Measurements from ENCODE around the gene CHST14. TPM values are rescaled to one million over a fixed set of nuclear protein-coding genes. Genes with fewer than 3 reads are reported as not detected.
"Not testable (repeated sequence)": the region's sequence is repeated elsewhere in the genome, so short reads cannot be mapped to it uniquely, and the experiment has no call there.

CHST14 gene
- total RNA-seq, 1 experiment from 2014 or later: 14.3 TPM

DNA sequence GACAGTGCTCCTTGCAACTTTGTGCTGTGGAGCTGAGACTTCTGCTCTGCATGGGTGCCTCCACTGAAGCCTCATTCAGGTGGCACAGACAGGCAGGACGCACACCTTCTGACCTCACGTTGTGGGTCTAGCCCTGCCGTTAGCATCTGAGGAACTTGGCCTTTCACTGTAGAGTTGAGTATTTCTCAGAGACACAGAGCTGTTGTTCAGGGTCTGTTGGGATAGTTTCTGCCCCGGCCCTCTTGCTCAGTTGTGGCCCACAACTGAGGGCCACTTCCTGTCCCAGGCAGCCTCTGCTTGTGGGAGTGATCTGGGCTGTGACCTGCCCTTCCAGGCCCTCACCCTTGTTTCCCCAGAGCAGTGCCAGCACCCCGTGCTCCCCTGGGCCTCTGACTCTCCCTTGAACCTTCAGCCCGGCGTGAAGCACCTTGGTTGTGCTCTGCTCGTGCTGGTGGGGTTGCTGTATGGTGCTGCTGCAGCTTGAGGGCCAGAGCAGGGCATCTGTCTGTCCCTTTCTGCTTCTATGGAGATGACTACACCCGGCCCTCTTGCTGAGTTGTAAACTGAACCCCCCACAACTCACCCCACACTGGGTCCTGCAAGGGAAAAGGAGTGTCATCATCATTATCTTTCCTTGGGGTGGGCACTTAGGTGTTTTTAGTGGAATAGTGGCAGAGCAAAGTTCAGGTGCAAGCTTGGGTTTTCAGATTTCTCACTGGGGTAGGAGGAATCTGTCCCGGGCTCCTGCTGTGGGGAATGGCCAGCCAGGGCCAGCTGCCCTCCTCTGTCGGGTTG, 18.3 kb upstream of the CHST14 start:
- BruUV-seq (replicated peaks): no TSS peak

GRCh38 chr15:40453941-40454340, 16.8 kb upstream of the CHST14 start:
- H3K27me3 ChIP-seq (replicated peaks; ENCODE audit: insufficient read depth, low read depth, low read length, poor library complexity); H3K4me3 ChIP-seq (ENCODE audit: low read depth, low read length, poor library complexity, severe bottlenecking); H3K36me3 ChIP-seq (ENCODE audit: insufficient read depth, low read length, poor library complexity, severe bottlenecking); CTCF ChIA-PET; intact Hi-C loops (cut with micrococcal nuclease; ENCODE audit: unreplicated experiment); H3K27ac ChIP-seq (ENCODE audit: low read depth, low read length, poor library complexity, severe bottlenecking); H3K9me3 ChIP-seq (ENCODE audit: low read depth, low read length, poor library complexity, severe bottlenecking); POLR2A ChIA-PET (ENCODE audit: low non-redundant PET); DNase-seq (ENCODE audit: low spot score); BruUV-seq (replicated peaks): not testable (repeated sequence)
- H3K4me1 ChIP-seq (ENCODE audit: insufficient read depth, low read length, poor library complexity, severe bottlenecking): peaks cover 12% of the 10 kb centered on the region

More for the DNA sequence above, 18.3 kb upstream of the CHST14 start:
- ChIA-PET CTCF (no interaction called here), POLR2A (ENCODE audit: low non-redundant PET) (no interaction called here)
- TF ChIP-seq CTCF (conservative IDR thresholded peaks at IDR 0.05; ENCODE audit: low read depth, low read length) (no peak), EZH2 (IDR thresholded peaks at IDR 0.05; ENCODE audit: borderline replicate concordance, low read depth, low read length, poor library complexity, severe bottlenecking) (no peak)
- Histone ChIP-seq H3K4me1 (ENCODE audit: insufficient read depth, low read length, poor library complexity, severe bottlenecking) (peaks cover 12% of the 10 kb centered on the region), H3K4me3 (ENCODE audit: low read depth, low read length, poor library complexity, severe bottlenecking) (no peak overlapping the region), H3K27me3 (replicated peaks; ENCODE audit: insufficient read depth, low read depth, low read length, poor library complexity) (no peaks in the 10 kb centered on the region), H3K36me3 (ENCODE audit: insufficient read depth, low read length, poor library complexity, severe bottlenecking) (no peaks in the 10 kb centered on the region), H3K9me3 (ENCODE audit: low read depth, low read length, poor library complexity, severe bottlenecking) (no peaks in the 10 kb centered on the region), H3K27ac (ENCODE audit: low read depth, low read length, poor library complexity, severe bottlenecking) (no peak overlapping the region)
- intact Hi-C loops (cut with micrococcal nuclease; ENCODE audit: unreplicated experiment): no loop called here
- DNase-seq (ENCODE audit: low spot score): no peak

GRCh38 chr15:40454904-40455391, 15.8 kb upstream of the CHST14 start:
- no TSS peak for BruUV-seq (replicated peaks)
- ChIA-PET CTCF (no interaction called here), POLR2A (ENCODE audit: low non-redundant PET) (no interaction called here)
- H3K36me3 ChIP-seq (ENCODE audit: insufficient read depth, low read length, poor library complexity, severe bottlenecking): peaks cover 3% of the 10 kb centered on the region
- DNase-seq (ENCODE audit: low spot score): no peak
- TF ChIP-seq CTCF (conservative IDR thresholded peaks at IDR 0.05; ENCODE audit: low read depth, low read length) (no peak), EZH2 (IDR thresholded peaks at IDR 0.05; ENCODE audit: borderline replicate concordance, low read depth, low read length, poor library complexity, severe bottlenecking) (no peak)
- peak overlapping the region; percentile 37 for H3K27ac ChIP-seq (ENCODE audit: low read depth, low read length, poor library complexity, severe bottlenecking)
- H3K4me3 ChIP-seq (ENCODE audit: low read depth, low read length, poor library complexity, severe bottlenecking): no peak overlapping the region
- peaks cover 12% of the 10 kb centered on the region for H3K4me1 ChIP-seq (ENCODE audit: insufficient read depth, low read length, poor library complexity, severe bottlenecking)
- H3K27me3 ChIP-seq (replicated peaks; ENCODE audit: insufficient read depth, low read depth, low read length, poor library complexity): no peaks in the 10 kb centered on the region
- H3K9me3 ChIP-seq (ENCODE audit: low read depth, low read length, poor library complexity, severe bottlenecking): no peaks in the 10 kb centered on the region
- intact Hi-C loops (cut with micrococcal nuclease; ENCODE audit: unreplicated experiment): no loop called here
